GM19025 (cell line): ENCODE data around the gene VAPA.

Source experiments
- ATAC-seq: cut with Tn5 transposase; IDR thresholded peaks from one replicate; pipeline ENCODE4 v1.9.1; 2021; ENCODE audit warnings: mild to moderate bottlenecking, low read depth, moderate library complexity; ENCODE audit not compliant: unreplicated experiment

The VAPA gene

DNA sequence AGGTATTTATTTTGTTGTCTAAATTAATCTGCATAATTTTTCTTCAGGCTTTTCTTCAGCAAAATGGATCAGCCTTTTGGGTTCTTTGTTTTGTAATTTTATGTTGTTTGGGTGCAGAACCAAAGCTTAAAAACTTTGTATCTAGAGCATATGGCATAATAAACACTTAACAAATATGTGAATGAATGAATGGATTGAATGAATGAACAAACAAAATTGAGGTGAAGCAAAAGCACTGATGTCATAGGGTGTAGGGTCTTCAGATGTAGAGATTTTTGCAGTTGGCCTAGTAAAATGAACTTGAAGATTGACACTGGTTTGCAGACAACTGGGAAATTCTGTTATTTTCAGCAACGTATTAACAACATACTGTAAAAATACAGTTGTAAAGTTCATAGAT, 17.3 kb downstream of the VAPA start:
- ATAC-seq = no peak

DNA sequence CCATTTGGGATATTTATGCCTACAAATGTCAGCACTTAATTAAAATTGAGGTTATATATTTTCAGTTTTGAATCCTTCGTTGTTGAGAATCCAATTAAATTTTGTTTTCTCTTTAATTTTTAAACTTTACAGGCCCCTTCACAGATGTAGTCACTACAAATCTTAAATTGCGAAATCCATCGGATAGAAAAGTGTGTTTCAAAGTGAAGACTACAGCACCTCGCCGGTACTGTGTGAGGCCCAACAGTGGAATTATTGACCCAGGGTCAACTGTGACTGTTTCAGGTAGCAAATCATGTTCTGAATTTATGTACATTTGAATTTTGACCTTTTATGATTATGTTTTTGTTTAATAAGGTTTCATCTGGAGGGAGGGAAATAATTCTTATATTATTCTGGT, 17.9 kb downstream of the VAPA start:
- ATAC-seq = no peak

DNA sequence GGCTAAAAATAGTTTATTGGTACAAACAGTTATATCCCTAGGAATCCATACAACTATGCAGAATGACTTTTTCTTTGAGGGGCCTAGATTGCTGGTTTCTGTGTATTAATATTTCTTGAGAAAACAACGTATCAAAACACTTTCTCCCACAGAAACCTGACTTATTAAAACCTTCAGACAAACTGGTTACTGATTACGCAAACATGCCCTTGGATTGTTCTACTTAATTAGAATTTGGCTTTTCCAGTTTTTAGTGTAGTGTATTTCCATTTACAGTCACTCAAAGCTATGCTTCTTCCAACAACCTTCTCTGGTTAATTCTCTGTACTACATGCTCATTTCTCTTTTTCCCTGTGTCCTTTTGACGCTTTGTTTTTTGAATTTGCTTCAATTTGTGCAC, 20.0 kb downstream of the VAPA start:
- no peak for ATAC-seq

DNA sequence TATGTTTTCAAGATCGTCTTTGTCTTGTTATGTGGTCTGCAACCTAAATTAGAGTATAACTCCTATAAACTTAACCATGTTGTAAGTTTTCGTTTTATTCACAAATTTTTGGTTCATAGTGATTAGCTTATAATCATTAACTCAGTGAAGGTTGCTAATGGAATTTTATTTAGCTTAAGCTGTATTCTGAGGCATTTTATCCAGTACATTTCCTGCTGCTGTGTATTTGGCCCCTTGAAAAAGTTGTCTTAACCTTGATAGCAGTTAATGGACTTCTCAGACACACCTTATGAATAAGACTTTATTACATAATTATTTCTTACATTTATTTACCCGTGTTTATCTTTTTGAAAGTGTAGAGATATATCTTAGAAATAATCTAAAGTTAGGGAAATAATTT, 20.5 kb downstream of the VAPA start:
- no peak for ATAC-seq

DNA sequence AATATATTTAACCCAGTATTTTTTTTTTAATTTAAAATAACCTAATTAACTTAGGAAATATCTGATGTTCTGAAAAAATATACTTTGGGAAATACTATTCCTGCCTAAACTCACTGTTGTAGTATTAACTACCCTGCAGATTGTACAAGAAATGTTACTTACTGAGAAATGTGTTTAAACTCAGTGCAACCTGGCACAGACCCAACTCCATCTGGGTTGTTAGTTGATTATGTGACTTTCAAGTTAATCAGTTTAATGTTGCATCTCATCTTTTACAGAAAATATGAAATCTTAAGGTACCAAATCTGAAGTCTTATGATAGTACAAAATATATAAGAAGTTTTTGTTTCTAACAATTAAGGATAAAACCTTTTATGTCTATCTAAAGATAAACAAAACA, 27.3 kb downstream of the VAPA start:
- ATAC-seq = no peak

DNA sequence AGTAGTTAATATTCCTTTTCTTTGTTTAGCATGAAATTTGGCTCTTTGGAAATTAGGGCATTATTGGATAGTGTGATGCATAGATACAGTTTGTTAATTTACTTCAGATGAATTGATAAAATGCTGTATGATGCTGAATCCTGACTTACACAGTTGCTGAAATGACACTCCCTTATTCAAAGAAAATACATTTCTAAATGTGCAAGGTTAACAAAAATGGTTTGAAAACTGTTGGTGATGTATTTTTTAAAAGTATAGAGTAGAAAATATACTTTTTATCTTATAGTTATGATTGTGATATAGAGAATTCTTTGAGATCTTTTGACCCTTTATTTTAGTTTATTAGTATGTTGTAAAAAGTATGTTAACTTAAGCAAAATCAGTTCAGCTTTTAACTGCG, 27.8 kb downstream of the VAPA start:
- ATAC-seq = no peak

DNA sequence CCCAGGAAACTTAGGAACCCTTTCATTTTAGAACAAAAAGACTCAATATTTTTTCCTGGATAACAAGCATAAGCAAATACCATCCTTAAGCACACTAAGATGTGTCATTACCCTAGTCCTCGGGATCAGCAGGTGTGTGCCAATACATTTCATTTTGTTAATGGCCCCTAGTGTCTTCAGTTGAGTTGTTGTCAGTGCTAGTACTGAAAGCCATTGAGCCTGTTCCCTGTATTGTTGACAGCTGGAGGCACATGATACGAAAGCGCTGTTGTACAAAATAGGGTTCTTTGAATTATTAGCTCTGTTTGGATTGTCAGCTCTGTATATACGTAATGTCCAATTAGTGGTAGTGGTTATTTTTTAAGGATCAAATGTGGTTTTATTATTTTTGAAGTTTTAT, 29.5 kb downstream of the VAPA start:
- ATAC-seq = no peak

DNA sequence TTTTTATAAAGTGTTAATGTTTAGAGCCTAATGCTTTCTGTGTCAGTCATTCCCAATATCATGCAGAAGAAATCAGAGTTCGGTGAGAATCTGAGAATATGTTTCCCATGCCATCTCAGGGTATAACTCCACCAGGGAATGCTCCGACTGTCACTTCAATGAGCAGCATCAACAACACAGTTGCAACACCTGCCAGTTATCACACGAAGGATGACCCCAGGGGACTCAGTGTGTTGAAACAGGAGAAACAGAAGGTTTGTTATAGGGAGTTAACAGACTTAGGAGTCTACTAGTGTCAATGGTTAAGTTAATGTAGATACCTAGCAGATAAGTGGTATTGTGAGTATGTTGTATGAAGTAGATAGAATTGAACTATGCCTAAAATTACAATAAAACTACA, 31.0 kb downstream of the VAPA start:
- no peak for ATAC-seq

DNA sequence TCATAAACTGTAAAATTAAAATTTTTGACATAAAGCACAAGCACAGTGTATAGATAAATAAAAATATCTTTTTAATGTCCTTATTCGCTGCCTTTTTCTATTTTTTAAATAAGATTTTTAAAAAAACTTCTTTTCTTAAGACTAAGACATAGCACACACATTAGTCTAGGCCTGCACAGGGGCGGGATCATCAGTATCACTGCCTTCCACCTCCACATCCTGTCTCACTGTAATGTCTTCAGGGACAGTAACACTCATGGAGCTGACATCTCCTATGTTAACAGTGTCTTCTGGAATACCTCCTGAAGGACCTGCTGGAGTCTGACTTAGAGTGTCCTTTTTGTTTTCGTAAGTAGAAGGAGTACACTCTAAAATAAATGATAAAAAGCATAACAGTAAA, 33.0 kb downstream of the VAPA start:
- ATAC-seq = no peak

DNA sequence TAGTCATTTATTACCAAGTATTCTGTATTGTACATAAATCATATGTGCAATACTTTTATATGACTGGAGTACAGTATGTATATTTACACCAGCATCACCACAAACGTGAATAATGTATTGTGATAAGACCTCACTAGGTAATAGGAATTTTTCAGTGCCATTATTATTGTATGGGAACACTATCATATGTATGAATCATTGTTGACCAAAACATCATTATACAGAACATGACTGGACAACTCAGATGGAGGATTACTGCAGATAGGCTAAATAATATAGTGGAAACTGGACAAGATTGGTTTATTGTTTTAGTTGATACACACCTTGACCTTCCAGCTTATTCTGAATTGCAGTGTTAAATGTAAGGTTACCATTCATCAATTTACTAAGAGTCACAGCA, 33.4 kb downstream of the VAPA start:
- ATAC-seq = no peak

DNA sequence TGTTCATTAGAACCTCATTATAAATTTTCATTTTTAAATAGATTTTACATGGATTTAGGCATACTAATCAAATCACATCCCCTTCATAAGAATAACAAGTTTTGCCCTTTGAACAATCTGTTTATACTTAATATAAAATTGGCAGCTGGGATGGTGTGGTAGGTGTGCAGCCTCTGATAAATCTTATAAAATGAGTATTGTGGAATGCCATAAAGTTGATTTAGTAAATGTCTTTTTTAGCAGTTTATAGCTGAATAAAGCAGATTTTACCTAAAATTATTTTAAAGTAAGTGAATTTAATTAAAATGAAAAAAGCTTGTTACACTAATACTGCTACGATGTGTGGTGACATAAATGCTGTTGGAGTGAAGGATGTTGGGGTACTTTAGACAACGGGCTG, 35.5 kb downstream of the VAPA start:
- no peak for ATAC-seq

DNA sequence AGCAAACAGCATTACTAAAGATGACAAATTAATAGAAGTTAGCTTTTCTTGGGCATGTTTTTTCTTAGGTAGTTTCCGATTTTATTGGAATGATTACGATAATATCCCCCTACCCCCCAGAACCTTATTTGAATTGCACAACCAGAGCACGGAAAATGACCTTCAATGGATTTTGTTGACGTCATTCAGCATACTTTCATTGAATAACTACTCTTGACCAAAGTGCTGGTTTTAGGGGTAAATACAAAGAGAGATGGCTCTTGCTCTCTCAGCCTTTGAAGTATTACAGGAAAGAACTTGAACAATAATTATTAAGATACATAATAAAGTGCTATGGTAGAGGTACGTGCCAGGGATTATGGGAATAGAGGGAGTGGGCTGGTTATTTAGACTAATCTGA, 36.0 kb downstream of the VAPA start:
- ATAC-seq = no peak

DNA sequence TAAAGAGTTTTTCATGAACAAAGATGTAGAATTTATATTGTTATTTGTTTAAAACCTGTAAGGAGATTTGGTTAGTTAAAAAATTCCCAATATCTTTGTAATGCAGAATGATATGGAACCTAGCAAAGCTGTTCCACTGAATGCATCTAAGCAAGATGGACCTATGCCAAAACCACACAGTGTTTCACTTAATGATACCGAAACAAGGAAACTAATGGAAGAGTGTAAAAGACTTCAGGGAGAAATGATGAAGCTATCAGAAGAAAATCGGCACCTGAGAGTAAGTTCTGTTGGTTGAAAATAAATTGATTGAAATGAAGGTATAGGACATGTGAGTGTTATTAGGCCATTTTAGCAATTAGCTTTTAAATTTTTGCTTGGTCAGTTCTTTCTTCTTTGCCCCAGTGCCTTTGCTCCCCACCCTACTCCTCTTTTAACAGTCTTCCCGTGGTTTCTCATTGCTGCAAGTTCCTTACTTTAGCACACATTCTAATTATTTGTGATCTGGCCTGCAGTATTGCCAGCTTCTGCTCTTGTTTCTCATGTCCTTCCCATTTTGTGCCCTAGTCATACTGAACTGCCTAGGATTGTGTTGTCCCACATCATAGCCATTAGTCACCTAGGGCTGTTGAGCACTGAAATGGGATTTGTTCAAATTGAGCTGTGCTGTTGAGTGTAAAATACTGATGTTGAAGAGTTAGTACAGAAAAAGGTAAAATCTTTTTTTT, 36.6 kb downstream of the VAPA start:
- ATAC-seq = no peak

DNA sequence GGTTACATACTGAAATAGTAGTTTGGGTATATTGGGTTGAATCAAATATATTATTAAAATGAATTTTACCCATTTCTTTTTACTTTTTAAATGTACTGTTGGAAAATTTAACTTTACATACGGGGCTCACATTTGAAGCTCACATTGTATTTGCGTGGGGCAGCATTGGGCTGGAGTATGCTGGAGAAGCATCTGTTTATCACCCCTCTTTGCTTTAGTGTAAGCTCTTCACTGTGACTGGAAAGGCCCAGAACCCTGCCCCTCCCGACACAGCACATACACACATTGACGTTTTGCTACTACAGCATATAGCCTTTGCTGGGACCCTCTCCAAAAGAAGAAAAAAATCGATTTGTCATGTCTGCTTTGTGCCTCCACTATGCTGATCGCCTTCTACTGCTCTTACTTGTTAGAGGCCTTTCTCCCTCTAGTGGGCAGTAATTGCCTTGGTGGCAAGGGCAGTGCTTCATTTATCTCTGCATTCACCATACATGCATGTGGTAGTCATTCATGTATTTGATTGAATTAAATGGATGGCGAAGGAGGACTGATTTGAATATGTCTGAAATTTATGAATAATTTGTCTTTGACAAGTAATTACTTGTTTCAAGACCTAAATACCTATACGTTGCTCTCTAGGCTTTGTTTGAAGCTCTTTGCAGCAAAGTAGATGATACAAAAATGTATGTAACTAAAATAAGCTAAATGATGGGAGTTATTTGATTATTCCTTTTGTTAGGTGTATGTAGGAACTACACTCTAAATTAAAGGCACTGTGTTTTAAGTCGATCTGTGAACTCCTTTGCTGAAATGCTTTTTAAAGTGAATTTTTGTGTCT, 37.4 kb downstream of the VAPA start:
- ATAC-seq = no peak

DNA sequence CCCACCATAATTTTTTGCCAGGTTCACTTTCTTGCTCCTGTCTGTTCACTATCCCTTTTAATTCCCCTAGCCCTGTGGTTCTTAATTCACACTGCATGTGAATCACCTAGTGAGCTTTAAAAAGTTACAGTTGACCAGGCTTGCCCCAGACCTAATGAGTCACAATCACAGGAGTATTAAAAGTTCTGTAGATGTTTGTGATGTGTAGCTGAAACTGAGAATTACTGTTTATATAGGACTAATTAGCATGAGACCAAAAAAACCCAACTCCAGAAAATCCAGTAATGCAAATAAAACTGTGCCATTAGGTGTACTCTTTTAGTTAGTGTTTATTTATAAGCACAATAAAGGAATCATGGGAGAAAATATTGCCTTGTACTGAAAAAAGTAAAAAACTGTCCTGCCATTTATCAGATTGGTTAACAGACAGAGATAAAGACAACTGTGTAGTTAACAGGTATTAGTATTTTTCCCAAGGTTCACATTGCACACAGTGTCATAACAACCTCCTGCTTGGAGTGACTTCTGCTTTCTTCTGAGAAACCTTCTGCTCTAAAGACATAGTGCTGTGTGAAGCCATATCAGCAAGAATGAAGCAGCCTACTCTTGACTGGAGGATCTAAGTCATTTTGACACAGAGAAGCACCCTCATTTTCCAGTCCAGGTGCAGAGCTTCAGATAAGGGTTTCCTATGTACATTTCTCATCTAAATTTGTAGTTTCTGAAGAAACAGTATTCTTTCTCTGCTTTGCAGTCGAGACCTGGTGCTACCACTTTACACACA, 39.0 kb downstream of the VAPA start:
- ATAC-seq = no peak

DNA sequence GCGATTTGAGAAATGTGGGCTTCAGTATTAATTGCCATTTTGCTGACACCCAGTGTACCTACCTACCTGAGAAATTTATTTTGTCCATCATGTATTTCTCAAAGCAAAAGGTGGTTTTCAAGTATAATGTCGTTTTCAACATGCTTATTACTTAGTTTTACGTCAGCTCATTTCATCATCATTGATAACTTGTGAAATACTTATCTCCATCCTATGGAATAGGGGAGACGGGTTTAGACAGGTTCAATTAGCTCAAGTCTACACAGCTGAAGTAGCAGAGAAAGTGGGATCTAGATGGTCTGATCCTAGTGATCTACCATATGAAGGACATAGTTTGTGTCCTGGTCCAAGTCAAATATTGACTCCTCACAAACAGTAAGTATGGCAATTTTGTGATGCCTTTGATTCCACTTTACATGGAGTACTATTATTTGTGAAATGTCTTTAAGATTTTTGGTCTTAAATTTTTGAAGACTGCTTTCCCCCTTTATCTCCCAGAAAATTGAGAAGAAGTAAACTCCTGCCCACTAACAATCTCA, 45.1 kb downstream of the VAPA start:
- ATAC-seq = no peak

DNA sequence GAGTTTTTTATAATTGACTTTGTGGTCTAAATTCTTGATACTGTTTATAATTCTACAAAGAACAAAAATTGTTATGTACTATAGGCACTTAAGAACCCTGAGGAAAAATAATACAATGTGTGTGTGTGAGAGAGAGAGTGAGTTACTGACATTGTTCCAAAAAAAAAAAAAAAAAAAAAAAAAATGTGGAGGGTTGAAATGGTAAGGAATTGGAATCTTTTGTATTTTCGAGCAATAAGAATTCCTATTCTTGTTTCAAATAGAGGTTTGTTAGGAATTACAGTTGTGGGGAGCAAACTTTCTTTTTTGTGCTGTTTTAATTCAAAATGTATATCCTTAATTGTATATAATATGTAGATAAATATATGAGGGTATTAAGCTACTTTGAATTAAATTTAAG, 45.7 kb downstream of the VAPA start:
- ATAC-seq = no peak

DNA sequence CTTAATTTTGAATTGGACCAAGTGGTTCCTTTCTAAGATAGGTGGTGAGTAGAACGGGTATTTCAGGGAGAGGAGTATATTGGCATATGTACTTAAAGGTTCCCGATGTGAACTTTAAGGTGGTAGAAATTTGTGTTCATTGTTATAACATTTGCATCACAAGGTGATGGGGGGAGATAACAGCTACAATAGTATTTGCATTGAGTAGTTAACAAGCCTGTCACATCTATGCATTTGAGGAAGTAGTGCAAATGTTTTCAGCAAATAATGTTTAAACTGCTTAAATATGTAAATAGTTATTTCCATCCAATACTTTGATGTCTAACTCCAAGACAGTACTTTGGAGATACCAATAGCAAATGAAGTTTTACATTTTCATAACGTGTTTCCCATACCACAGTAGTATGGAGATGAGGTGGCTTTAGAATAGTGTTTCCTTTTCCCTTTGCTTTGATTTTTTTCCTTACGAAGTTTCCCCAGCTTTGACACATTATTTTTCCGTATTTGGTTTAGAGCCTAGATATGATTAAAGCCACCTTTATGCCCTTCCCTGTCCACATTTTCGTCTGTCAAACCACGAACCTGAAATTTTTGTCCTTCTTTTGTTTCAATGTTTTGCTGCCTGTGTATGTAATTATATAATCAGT, 46.6 kb downstream of the VAPA start:
- ATAC-seq = no peak

DNA sequence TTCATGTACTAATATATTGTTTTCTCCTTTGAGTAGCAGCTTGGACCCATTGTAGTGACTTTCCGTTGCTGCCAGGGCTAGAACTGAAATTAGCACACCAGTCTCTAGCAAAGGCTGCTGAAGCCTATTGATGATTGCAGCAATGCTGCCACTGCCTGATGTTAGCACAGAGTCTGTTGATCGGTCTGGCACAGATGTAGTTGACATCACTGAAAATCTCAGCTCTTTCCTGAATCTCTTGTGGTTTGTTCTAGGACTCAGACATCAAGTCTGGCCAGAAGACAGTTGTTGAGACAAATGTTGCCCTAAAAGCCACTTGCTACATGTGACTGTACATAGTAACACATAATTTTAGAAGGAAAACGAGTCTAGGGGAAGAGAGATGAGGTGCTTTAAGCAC, 47.2 kb downstream of the VAPA start:
- no peak for ATAC-seq

DNA sequence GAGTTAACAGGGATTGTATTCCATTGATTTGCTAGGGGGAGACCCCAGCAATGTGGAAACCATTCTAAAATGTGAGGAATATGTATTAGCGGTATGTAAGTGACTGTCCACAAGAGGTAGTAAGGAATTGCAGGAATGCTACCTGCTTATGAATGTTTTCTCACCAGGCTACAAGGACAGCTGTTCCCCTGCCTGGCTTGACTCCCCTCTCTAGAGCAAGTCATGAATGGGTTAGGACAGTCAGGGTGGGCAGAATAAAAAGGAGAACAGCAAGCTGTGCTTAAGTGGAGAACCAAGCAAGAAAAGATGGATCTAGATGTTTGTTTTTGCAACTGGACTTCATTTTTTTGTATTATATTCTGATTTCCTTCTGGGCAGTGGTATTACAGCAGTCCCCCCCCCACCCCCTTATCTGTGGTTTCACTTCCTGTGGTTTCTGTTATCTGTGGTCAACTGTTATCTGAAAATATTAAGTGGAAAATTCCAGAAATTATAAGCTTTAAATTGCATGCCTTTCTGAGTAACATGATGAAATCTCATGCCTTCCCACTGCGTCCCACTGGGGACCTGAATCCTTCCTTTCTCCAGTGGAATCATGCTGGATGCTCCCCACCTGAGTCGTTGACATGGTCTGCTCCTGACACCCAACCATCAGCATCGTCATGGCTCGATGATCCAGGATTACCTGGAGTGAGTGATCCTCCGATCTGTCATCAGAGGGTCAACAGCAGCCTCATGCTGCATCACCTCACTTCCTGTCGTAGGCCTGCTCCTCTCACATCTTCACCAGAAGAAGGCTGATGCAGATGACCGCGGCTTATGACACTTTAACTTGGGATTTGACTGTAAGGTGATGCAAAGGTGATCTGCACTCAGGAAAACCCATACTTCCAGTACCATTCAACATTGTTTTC, 52.2 kb downstream of the VAPA start:
- no peak for ATAC-seq
